ENCODE data around the gene PSMG2. TPM values are rescaled to one million over a fixed set of nuclear protein-coding genes. Genes with fewer than 3 reads are reported as not detected.

Gene PSMG2
- total RNA-seq, 1 donor = 126 TPM

DNA sequence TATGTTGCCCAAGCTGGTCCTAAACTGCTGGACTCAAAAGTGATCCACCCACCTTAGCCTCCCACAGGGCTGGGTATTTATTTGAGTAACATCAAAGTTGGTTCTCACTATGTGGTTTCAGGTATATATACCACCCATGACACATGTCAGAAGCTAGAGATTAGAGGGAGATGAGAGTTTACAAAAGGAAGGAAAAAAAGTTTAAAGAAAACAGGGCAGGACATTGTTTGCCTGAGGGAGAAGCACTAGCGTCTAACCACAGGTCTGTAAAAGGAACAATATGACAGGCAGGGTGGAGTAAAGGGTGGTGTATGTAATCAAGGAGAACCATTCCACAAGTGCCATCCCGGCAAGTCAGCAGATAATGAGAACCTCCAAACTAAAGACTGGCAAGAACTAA, 8.8 kb upstream of the PSMG2 start:
- DNase-seq (ENCODE audit: low read depth) = no peak
- H3K4me3 ChIP-seq (ENCODE audit: low read depth, low read length) = no peak overlapping the region
- TF ChIP-seq CTCF (IDR thresholded peaks at IDR 0.05; ENCODE audit: insufficient read depth, low read length) = no peak

DNA sequence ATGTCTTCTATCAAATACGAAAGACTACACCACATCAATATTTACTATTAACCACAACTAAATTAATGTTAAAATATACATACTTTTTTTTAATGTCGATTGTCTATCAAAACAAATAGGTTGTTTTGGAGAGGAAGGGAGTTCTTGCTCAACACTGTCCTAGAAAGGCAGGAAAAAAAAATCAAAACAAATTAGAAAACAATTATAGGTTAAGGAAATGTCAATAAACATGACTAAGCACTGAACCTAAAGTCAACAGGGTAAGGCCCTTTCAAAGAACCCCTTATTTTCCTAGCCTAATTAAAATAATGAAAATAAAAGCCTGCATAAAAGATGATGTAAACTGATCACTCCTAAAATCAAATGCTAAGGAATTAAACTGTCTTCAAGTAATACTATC, 3.1 kb upstream of the PSMG2 start:
- no peak for DNase-seq (ENCODE audit: low read depth)
- H3K4me3 ChIP-seq (ENCODE audit: low read depth, low read length) = no peak overlapping the region
- no peak for TF ChIP-seq CTCF (IDR thresholded peaks at IDR 0.05; ENCODE audit: insufficient read depth, low read length)

- no peak for TF ChIP-seq CTCF (IDR thresholded peaks at IDR 0.05; ENCODE audit: insufficient read depth, low read length)
- peak overlapping the region; percentile 89 for H3K4me3 ChIP-seq (ENCODE audit: low read depth, low read length)
- no peak for DNase-seq (ENCODE audit: low read depth)
Measured at GRCh38 chr18:12701161-12701560, 1.7 kb upstream of the PSMG2 start.

GRCh38 chr18:12703096-12703567, 290 bp downstream of the PSMG2 start:
- no peak for TF ChIP-seq CTCF (IDR thresholded peaks at IDR 0.05; ENCODE audit: insufficient read depth, low read length)
- no peak for DNase-seq (ENCODE audit: low read depth)
- H3K4me3 ChIP-seq (ENCODE audit: low read depth, low read length) = peak overlapping the region; percentile 89

- peak overlapping the region; percentile 89 for H3K4me3 ChIP-seq (ENCODE audit: low read depth, low read length)
- no peak for TF ChIP-seq CTCF (IDR thresholded peaks at IDR 0.05; ENCODE audit: insufficient read depth, low read length)
- peak; percentile 27 for DNase-seq (ENCODE audit: low read depth)
Measured at GRCh38 chr18:12703664-12704063, 822 bp downstream of the PSMG2 start.

DNA sequence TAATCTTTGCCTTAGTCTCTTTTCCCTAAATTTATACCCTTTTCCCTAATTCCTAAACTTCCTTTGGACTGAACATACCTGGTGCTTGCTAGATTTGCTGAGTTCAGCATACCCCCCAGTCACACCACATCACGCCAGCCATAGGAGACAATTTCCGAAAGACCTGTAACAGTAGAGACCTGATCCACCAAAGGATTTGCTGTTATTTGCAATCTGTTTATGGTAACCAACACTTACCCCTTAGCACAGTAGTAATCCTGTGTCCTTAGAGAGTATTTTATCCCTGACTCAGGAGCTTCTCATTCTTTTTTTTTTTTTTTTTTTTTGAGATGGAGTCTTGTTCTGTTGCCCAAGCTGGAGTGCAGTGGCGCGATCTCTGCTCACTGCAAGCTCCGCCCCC, 8.6 kb downstream of the PSMG2 start:
- no peak overlapping the region for H3K4me3 ChIP-seq (ENCODE audit: low read depth, low read length)
- TF ChIP-seq CTCF (IDR thresholded peaks at IDR 0.05; ENCODE audit: insufficient read depth, low read length) = no peak
- no peak for DNase-seq (ENCODE audit: low read depth)
